ENCODE results near the gene FABP3. TPM values are rescaled to one million over a fixed set of nuclear protein-coding genes. Genes with fewer than 3 reads are reported as not detected.

The FABP3 gene
- total and polyA plus RNA-seq, 2 of the 13 experiments (the other 11 are each of a cell fraction or from before 2014, with no cell fraction given), result 0.21 to 0.24 TPM

- TF ChIP-seq ZNF142 (CRISPR knock-in tag; IDR thresholded peaks at IDR 0.05) (no peak), ZNF3 (CRISPR knock-in tag; IDR thresholded peaks at IDR 0.05) (no peak), CENPBD1 (CRISPR knock-in tag; IDR thresholded peaks at IDR 0.05; ENCODE audit: borderline replicate concordance, low read depth) (no peak), ZNF205 (CRISPR knock-in tag; IDR thresholded peaks at IDR 0.05) (no peak), ZNF552 (CRISPR knock-in tag; IDR thresholded peaks at IDR 0.05; ENCODE audit: borderline replicate concordance) (no peak), ZNF362 (CRISPR knock-in tag; IDR thresholded peaks at IDR 0.05; ENCODE audit: borderline replicate concordance) (no peak), HNF4A (CRISPR knock-in tag; IDR thresholded peaks at IDR 0.05) (peak; percentile 53; the same call in 1 of the 2 replicates), CSRNP1 (CRISPR knock-in tag; IDR thresholded peaks at IDR 0.05) (no peak), ZNF235 (CRISPR knock-in tag; IDR thresholded peaks at IDR 0.05; ENCODE audit: borderline replicate concordance) (no peak), SNAI1 (CRISPR knock-in tag; IDR thresholded peaks at IDR 0.05; ENCODE audit: borderline replicate concordance) (no peak), GATA4 (IDR thresholded peaks at IDR 0.05; ENCODE audit: borderline replicate concordance, low read depth) (no peak), PHF21A (CRISPR knock-in tag; IDR thresholded peaks at IDR 0.05) (no peak), MTA3 (CRISPR knock-in tag; IDR thresholded peaks at IDR 0.05) (no peak), ZZZ3 (CRISPR knock-in tag; IDR thresholded peaks at IDR 0.05; ENCODE audit: borderline replicate concordance) (no peak), SATB2 (CRISPR knock-in tag; IDR thresholded peaks at IDR 0.05) (no peak), WIZ (CRISPR knock-in tag; IDR thresholded peaks at IDR 0.05) (no peak), SALL1 (CRISPR knock-in tag; IDR thresholded peaks at IDR 0.05) (peak; percentile 71)
- TF ChIP-seq, protein P1, sequence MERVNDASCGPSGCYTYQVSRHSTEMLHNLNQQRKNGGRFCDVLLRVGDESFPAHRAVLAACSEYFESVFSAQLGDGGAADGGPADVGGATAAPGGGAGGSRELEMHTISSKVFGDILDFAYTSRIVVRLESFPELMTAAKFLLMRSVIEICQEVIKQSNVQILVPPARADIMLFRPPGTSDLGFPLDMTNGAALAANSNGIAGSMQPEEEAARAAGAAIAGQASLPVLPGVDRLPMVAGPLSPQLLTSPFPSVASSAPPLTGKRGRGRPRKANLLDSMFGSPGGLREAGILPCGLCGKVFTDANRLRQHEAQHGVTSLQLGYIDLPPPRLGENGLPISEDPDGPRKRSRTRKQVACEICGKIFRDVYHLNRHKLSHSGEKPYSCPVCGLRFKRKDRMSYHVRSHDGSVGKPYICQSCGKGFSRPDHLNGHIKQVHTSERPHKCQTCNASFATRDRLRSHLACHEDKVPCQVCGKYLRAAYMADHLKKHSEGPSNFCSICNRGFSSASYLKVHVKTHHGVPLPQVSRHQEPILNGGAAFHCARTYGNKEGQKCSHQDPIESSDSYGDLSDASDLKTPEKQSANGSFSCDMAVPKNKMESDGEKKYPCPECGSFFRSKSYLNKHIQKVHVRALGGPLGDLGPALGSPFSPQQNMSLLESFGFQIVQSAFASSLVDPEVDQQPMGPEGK (CRISPR knock-in tag; IDR thresholded peaks at IDR 0.05), result peak; percentile 87
Observed at GRCh38 chr1:31373056-31373896, at the start of gene FABP3 (continued).
